ENCODE results near the gene PMF1.

- TF ChIP-seq CTCF (conservative IDR thresholded peaks at IDR 0.05; ENCODE audit: low read depth, low read length) (no peak), EZH2 (IDR thresholded peaks at IDR 0.05; ENCODE audit: borderline replicate concordance, low read depth, low read length, poor library complexity, severe bottlenecking) (no peak)
Observed at GRCh38 chr1:156246241-156246780, 33.5 kb downstream of the PMF1 start.

Measured in A673 (cell line).